ENCODE results near the gene GRP.

Gene GRP

GRCh38 chr18:59219672-59220163, at the start of gene GRP:
GRP (plus strand) TSS chr18:59220158; CDS start chr18:59220266, 108 bp downstream.
- DNase-seq (ENCODE audit: low read depth) = no peak

- DNase-seq (ENCODE audit: low read depth) = no peak
Measured at GRCh38 chr18:59172664-59173249, 47.2 kb upstream of the GRP start.

- no peak for DNase-seq (ENCODE audit: low read depth)
Measured at GRCh38 chr18:59177485-59177884, 42.5 kb upstream of the GRP start.

GRCh38 chr18:59180150-59180845, 39.7 kb upstream of the GRP start:
- DNase-seq (ENCODE audit: low read depth) = no peak

- no peak for DNase-seq (ENCODE audit: low read depth)
Measured at GRCh38 chr18:59182673-59183072, 37.3 kb upstream of the GRP start.

- DNase-seq (ENCODE audit: low read depth) = no peak
Measured at GRCh38 chr18:59189008-59189407, 30.9 kb upstream of the GRP start.

- DNase-seq (ENCODE audit: low read depth) = no peak
Measured at GRCh38 chr18:59189746-59190145, 30.2 kb upstream of the GRP start.

- DNase-seq (ENCODE audit: low read depth) = no peak
Measured at GRCh38 chr18:59196161-59196725, 23.7 kb upstream of the GRP start.

GRCh38 chr18:59197636-59198035, 22.3 kb upstream of the GRP start:
- DNase-seq (ENCODE audit: low read depth) = no peak

- no peak for DNase-seq (ENCODE audit: low read depth)
Measured at GRCh38 chr18:59198215-59198614, 21.7 kb upstream of the GRP start.

- DNase-seq (ENCODE audit: low read depth) = no peak
Measured at GRCh38 chr18:59200787-59201186, 19.2 kb upstream of the GRP start.

- no peak for DNase-seq (ENCODE audit: low read depth)
Measured at GRCh38 chr18:59202258-59202820, 17.6 kb upstream of the GRP start.

- DNase-seq (ENCODE audit: low read depth) = no peak
Measured at GRCh38 chr18:59207506-59207905, 12.5 kb upstream of the GRP start.

GRCh38 chr18:59208602-59209125, 11.3 kb upstream of the GRP start:
- DNase-seq (ENCODE audit: low read depth) = no peak

GRCh38 chr18:59210299-59210698, 9.7 kb upstream of the GRP start:
- no peak for DNase-seq (ENCODE audit: low read depth)

- no peak for DNase-seq (ENCODE audit: low read depth)
Measured at GRCh38 chr18:59211629-59212028, 8.3 kb upstream of the GRP start.

- DNase-seq (ENCODE audit: low read depth) = no peak
Measured at GRCh38 chr18:59218018-59218417, 1.9 kb upstream of the GRP start.

GRCh38 chr18:59220164-59220783, 316 bp downstream of the GRP start:
- DNase-seq (ENCODE audit: low read depth) = no peak

- no peak for DNase-seq (ENCODE audit: low read depth)
Measured at GRCh38 chr18:59220784-59221765, 1.1 kb downstream of the GRP start.

GRCh38 chr18:59222341-59222740, 2.4 kb downstream of the GRP start:
- DNase-seq (ENCODE audit: low read depth) = no peak

GRCh38 chr18:59228351-59228750, 8.4 kb downstream of the GRP start:
- no peak for DNase-seq (ENCODE audit: low read depth)
